WI38 (cell line): ENCODE measurements around the gene A4GNT.

Experiments
- H3K4me3 ChIP-seq: 2 replicates; pipeline ENCODE4 v1.5.1; 2011; ENCODE audit warnings: low read depth, mild to moderate bottlenecking, control low read depth, low read length
- CTCF ChIP-seq: IDR thresholded peaks from 2 replicates; pipeline ENCODE4 v1.5.1; 2012; ENCODE audit warnings: low read depth, mild to moderate bottlenecking, control low read depth, low read length

The A4GNT gene

GRCh38 chr3:138135833-138136194, 3.6 kb upstream of the A4GNT start:
- no peak for TF ChIP-seq CTCF
- H3K4me3 ChIP-seq = no peak overlapping the region

- no peak overlapping the region for H3K4me3 ChIP-seq
- TF ChIP-seq CTCF = no peak
Observed at GRCh38 chr3:138135146-138135832, 3.1 kb upstream of the A4GNT start.

GRCh38 chr3:138127636-138128365, 4.4 kb downstream of the A4GNT start:
- no peak overlapping the region for H3K4me3 ChIP-seq
- TF ChIP-seq CTCF = no peak

GRCh38 chr3:138125548-138126221, 6.5 kb downstream of the A4GNT start:
- H3K4me3 ChIP-seq = no peak overlapping the region
- TF ChIP-seq CTCF = no peak

GRCh38 chr3:138124706-138125355, 7.4 kb downstream of the A4GNT start:
- no peak for TF ChIP-seq CTCF
- no peak overlapping the region for H3K4me3 ChIP-seq

- H3K4me3 ChIP-seq = no peak overlapping the region
- TF ChIP-seq CTCF = no peak
Observed at GRCh38 chr3:138124188-138124587, 8.0 kb downstream of the A4GNT start.
